GM23338 (cell line): ENCODE results near the gene RNF135.
"Not testable (repeated sequence)": the region's sequence is repeated elsewhere in the genome, so short reads cannot be mapped to it uniquely, and the experiment has no call there.

Source experiments
- CREB1 ChIP-seq: fragments of 250-450 bp; sonication (Bioruptor Pico); IDR thresholded peaks from 2 replicates; pipeline ENCODE4 v1.5.0; 2020; ENCODE audit warnings: low read depth, mild to moderate bottlenecking, moderate library complexity
- CTCF ChIP-seq, 2 experiments: fragments of 200-600 bp in 1 of 2; sonication (generic) in 1 of 2; conservative IDR thresholded peaks; 2 replicates each; pipeline versions ENCODE4 v1.5.1 to v1.6.1; 2016 to 2017; ENCODE audit warnings: antibody characterized with exemption in 2 of 2, low read depth in 2 of 2, mild to moderate bottlenecking in 2 of 2, moderate library complexity in 1 of 2
- ETS1 ChIP-seq: IDR thresholded peaks from 2 replicates; pipeline ENCODE4 v1.6.1; 2016; ENCODE audit warnings: antibody characterized with exemption
- EZH2 ChIP-seq: fragments of 200-600 bp; sonication (generic); IDR thresholded peaks from one replicate; pipeline ENCODE4 v1.8.0; 2017; ENCODE audit warnings: antibody characterized with exemption, mild to moderate bottlenecking, low read depth; ENCODE audit not compliant: unreplicated experiment
- EZH2phosphoT487 ChIP-seq: fragments of 200-600 bp; sonication (generic); IDR thresholded peaks from one replicate; pipeline ENCODE4 v1.8.1; 2018; ENCODE audit warnings: antibody characterized with exemption; ENCODE audit not compliant: unreplicated experiment
- JUNB ChIP-seq: IDR thresholded peaks from one replicate; pipeline ENCODE4 v1.6.1; 2016; ENCODE audit warnings: antibody characterized with exemption; ENCODE audit not compliant: unreplicated experiment
- NANOG ChIP-seq: IDR thresholded peaks from 2 replicates; pipeline ENCODE4 v1.6.1; 2016; ENCODE audit warnings: antibody characterized with exemption, borderline replicate concordance
- POLR2AphosphoS5 ChIP-seq: IDR thresholded peaks from 2 replicates; pipeline ENCODE4 v1.6.1; 2016; ENCODE audit warnings: antibody characterized with exemption, low read depth
- REST ChIP-seq: IDR thresholded peaks from one replicate; pipeline ENCODE4 v1.6.1; 2018; ENCODE audit warnings: antibody characterized with exemption; ENCODE audit not compliant: unreplicated experiment
- ZNF114 ChIP-seq: fragments of 250-450 bp; sonication (Bioruptor Pico); IDR thresholded peaks from 2 replicates; pipeline ENCODE4 v1.5.0; 2020; ENCODE audit warnings: mild to moderate bottlenecking, moderate library complexity
- ZNF331 ChIP-seq: fragments of 250-450 bp; sonication (Bioruptor Pico); IDR thresholded peaks from 2 replicates; pipeline ENCODE4 v1.5.0; 2020; ENCODE audit warnings: low read depth, mild to moderate bottlenecking, moderate library complexity
- ZNF462 ChIP-seq: fragments of 250-450 bp; sonication (Bioruptor Pico); IDR thresholded peaks from 2 replicates; pipeline ENCODE4 v1.5.0; 2020; ENCODE audit warnings: mild to moderate bottlenecking, moderate library complexity

- not testable (repeated sequence) for TF ChIP-seq CTCF (conservative IDR thresholded peaks at IDR 0.05; ENCODE audit: low read depth in 2 of 2); EZH2phosphoT487; REST; EZH2; JUNB; CREB1 (CRISPR knock-in tag); POLR2AphosphoS5; NANOG; ZNF331 (CRISPR knock-in tag); ZNF462 (CRISPR knock-in tag); ZNF114 (CRISPR knock-in tag); ETS1
Measured at GRCh38 chr17:30964312-30964711, 6.5 kb upstream of the RNF135 start.
